ENCODE measurements around the gene SMAD3.

SMAD3 gene

GRCh38 chr15:67030036-67030762 lies 35.2 kb upstream of the SMAD3 start:
- TF ChIP-seq CTCF (IDR thresholded peaks at IDR 0.05; ENCODE audit: extremely low read depth, missing control alignments): no peak
- DNase-seq (ENCODE audit: low spot score): no peak

- no peak for DNase-seq (ENCODE audit: low spot score)
- no peak for TF ChIP-seq CTCF (IDR thresholded peaks at IDR 0.05; ENCODE audit: extremely low read depth, missing control alignments)
Observed at GRCh38 chr15:67031331-67031730, 34.1 kb upstream of the SMAD3 start.

GRCh38 chr15:67032608-67033007 lies 32.8 kb upstream of the SMAD3 start:
- no peak for TF ChIP-seq CTCF (IDR thresholded peaks at IDR 0.05; ENCODE audit: extremely low read depth, missing control alignments)

GRCh38 chr15:67033012-67033411 lies 32.4 kb upstream of the SMAD3 start:
- no peak for TF ChIP-seq CTCF (IDR thresholded peaks at IDR 0.05; ENCODE audit: extremely low read depth, missing control alignments)

More at GRCh38 chr15:67032608-67033007, 32.8 kb upstream of the SMAD3 start:
- DNase-seq (ENCODE audit: low spot score): no peak

GRCh38 chr15:67033571-67034044 lies 31.8 kb upstream of the SMAD3 start:
- no peak for TF ChIP-seq CTCF (IDR thresholded peaks at IDR 0.05; ENCODE audit: extremely low read depth, missing control alignments)
- no peak for DNase-seq (ENCODE audit: low spot score)

More at GRCh38 chr15:67033012-67033411, 32.4 kb upstream of the SMAD3 start:
- DNase-seq (ENCODE audit: low spot score): no peak

- TF ChIP-seq CTCF (IDR thresholded peaks at IDR 0.05; ENCODE audit: extremely low read depth, missing control alignments): no peak
- no peak for DNase-seq (ENCODE audit: low spot score)
Observed at GRCh38 chr15:67035886-67036285, 29.5 kb upstream of the SMAD3 start.

- TF ChIP-seq CTCF (IDR thresholded peaks at IDR 0.05; ENCODE audit: extremely low read depth, missing control alignments): no peak
- DNase-seq (ENCODE audit: low spot score): no peak
Observed at GRCh38 chr15:67036775-67037555, 28.4 kb upstream of the SMAD3 start.
